Measurements from ENCODE around the gene CEACAM6.
"Not testable (repeated sequence)": the region's sequence is repeated elsewhere in the genome, so short reads cannot be mapped to it uniquely, and the experiment has no call there.

Gene CEACAM6

GRCh38 chr19:41750248-41751134, 4.8 kb upstream of the CEACAM6 start:
- not testable (repeated sequence) for H3K9ac ChIP-seq (ENCODE audit: low read length); H3K36me3 ChIP-seq (ENCODE audit: control insufficient read depth, low read depth, low read length); H3K4me1 ChIP-seq (ENCODE audit: control insufficient read depth, low read depth, low read length); H3K27ac ChIP-seq (ENCODE audit: low read length); H3K9me3 ChIP-seq (ENCODE audit: control insufficient read depth, low read depth, low read length); H3K4me3 ChIP-seq (ENCODE audit: low read length)
- peaks cover 32% of the 10 kb centered on the region for H3K27me3 ChIP-seq (ENCODE audit: control insufficient read depth, insufficient read depth, low read length)

GRCh38 chr19:41753159-41753558, 2.2 kb upstream of the CEACAM6 start:
- Histone ChIP-seq H3K4me3 (ENCODE audit: low read length) (no peak overlapping the region), H3K27me3 (ENCODE audit: control insufficient read depth, insufficient read depth, low read length) (peaks cover 8% of the 10 kb centered on the region), H3K9me3 (ENCODE audit: control insufficient read depth, low read depth, low read length) (no peaks in the 10 kb centered on the region), H3K27ac (ENCODE audit: low read length) (no peak overlapping the region), H3K36me3 (ENCODE audit: control insufficient read depth, low read depth, low read length) (no peaks in the 10 kb centered on the region), H3K4me1 (ENCODE audit: control insufficient read depth, low read depth, low read length) (no peaks in the 10 kb centered on the region), H3K9ac (ENCODE audit: low read length) (no peak overlapping the region)

- H3K27ac ChIP-seq (ENCODE audit: low read length): no peak overlapping the region
- H3K4me1 ChIP-seq (ENCODE audit: control insufficient read depth, low read depth, low read length): no peaks in the 10 kb centered on the region
- H3K9me3 ChIP-seq (ENCODE audit: control insufficient read depth, low read depth, low read length): no peaks in the 10 kb centered on the region
- H3K27me3 ChIP-seq (ENCODE audit: control insufficient read depth, insufficient read depth, low read length): no peaks in the 10 kb centered on the region
- H3K9ac ChIP-seq (ENCODE audit: low read length): no peak overlapping the region
- H3K4me3 ChIP-seq (ENCODE audit: low read length): no peak overlapping the region
- no peaks in the 10 kb centered on the region for H3K36me3 ChIP-seq (ENCODE audit: control insufficient read depth, low read depth, low read length)
These were observed 1.3 kb upstream of the CEACAM6 start for GRCh38 chr19:41753936-41754529.

- Histone ChIP-seq H3K9me3 (ENCODE audit: control insufficient read depth, low read depth, low read length) (no peaks in the 10 kb centered on the region), H3K9ac (ENCODE audit: low read length) (no peak overlapping the region), H3K27ac (ENCODE audit: low read length) (no peak overlapping the region), H3K4me1 (ENCODE audit: control insufficient read depth, low read depth, low read length) (no peaks in the 10 kb centered on the region), H3K4me3 (ENCODE audit: low read length) (no peak overlapping the region), H3K27me3 (ENCODE audit: control insufficient read depth, insufficient read depth, low read length) (no peaks in the 10 kb centered on the region), H3K36me3 (ENCODE audit: control insufficient read depth, low read depth, low read length) (no peaks in the 10 kb centered on the region)
These were observed 3.5 kb downstream of the CEACAM6 start for GRCh38 chr19:41758846-41759245.

- Histone ChIP-seq H3K27ac (ENCODE audit: low read length) (no peak overlapping the region), H3K9me3 (ENCODE audit: control insufficient read depth, low read depth, low read length) (no peaks in the 10 kb centered on the region), H3K4me1 (ENCODE audit: control insufficient read depth, low read depth, low read length) (no peaks in the 10 kb centered on the region), H3K27me3 (ENCODE audit: control insufficient read depth, insufficient read depth, low read length) (no peaks in the 10 kb centered on the region), H3K4me3 (ENCODE audit: low read length) (no peak overlapping the region), H3K36me3 (ENCODE audit: control insufficient read depth, low read depth, low read length) (no peaks in the 10 kb centered on the region), H3K9ac (ENCODE audit: low read length) (no peak overlapping the region)
These were observed 11.8 kb downstream of the CEACAM6 start for GRCh38 chr19:41767115-41767514.

- not testable (repeated sequence) for H3K27ac ChIP-seq (ENCODE audit: low read length); H3K4me3 ChIP-seq (ENCODE audit: low read length); H3K36me3 ChIP-seq (ENCODE audit: control insufficient read depth, low read depth, low read length); H3K27me3 ChIP-seq (ENCODE audit: control insufficient read depth, insufficient read depth, low read length); H3K9me3 ChIP-seq (ENCODE audit: control insufficient read depth, low read depth, low read length); H3K4me1 ChIP-seq (ENCODE audit: control insufficient read depth, low read depth, low read length); H3K9ac ChIP-seq (ENCODE audit: low read length)
These were observed 12.8 kb downstream of the CEACAM6 start for GRCh38 chr19:41768105-41768504.

- H3K36me3 ChIP-seq (ENCODE audit: control insufficient read depth, low read depth, low read length): no peaks in the 10 kb centered on the region
These were observed 14.3 kb downstream of the CEACAM6 start for GRCh38 chr19:41769608-41770007.

GRCh38 chr19:41771410-41771809, 16.1 kb downstream of the CEACAM6 start:
- H3K4me3 ChIP-seq (ENCODE audit: low read length): no peak overlapping the region
- no peaks in the 10 kb centered on the region for H3K36me3 ChIP-seq (ENCODE audit: control insufficient read depth, low read depth, low read length)
- no peaks in the 10 kb centered on the region for H3K4me1 ChIP-seq (ENCODE audit: control insufficient read depth, low read depth, low read length)
- H3K9me3 ChIP-seq (ENCODE audit: control insufficient read depth, low read depth, low read length): no peaks in the 10 kb centered on the region
- no peak overlapping the region for H3K9ac ChIP-seq (ENCODE audit: low read length)
- H3K27ac ChIP-seq (ENCODE audit: low read length): no peak overlapping the region
- no peaks in the 10 kb centered on the region for H3K27me3 ChIP-seq (ENCODE audit: control insufficient read depth, insufficient read depth, low read length)

More at GRCh38 chr19:41769608-41770007, 14.3 kb downstream of the CEACAM6 start:
- H3K4me1 ChIP-seq (ENCODE audit: control insufficient read depth, low read depth, low read length): no peaks in the 10 kb centered on the region
- H3K4me3 ChIP-seq (ENCODE audit: low read length): no peak overlapping the region
- H3K9ac ChIP-seq (ENCODE audit: low read length): no peak overlapping the region
- no peaks in the 10 kb centered on the region for H3K27me3 ChIP-seq (ENCODE audit: control insufficient read depth, insufficient read depth, low read length)
- H3K27ac ChIP-seq (ENCODE audit: low read length): no peak overlapping the region
- no peaks in the 10 kb centered on the region for H3K9me3 ChIP-seq (ENCODE audit: control insufficient read depth, low read depth, low read length)

GRCh38 chr19:41774515-41774980, 19.2 kb downstream of the CEACAM6 start:
- Histone ChIP-seq H3K27me3 (ENCODE audit: control insufficient read depth, insufficient read depth, low read length) (no peaks in the 10 kb centered on the region), H3K4me3 (ENCODE audit: low read length) (no peak overlapping the region), H3K9me3 (ENCODE audit: control insufficient read depth, low read depth, low read length) (no peaks in the 10 kb centered on the region), H3K4me1 (ENCODE audit: control insufficient read depth, low read depth, low read length) (peaks cover 6% of the 10 kb centered on the region), H3K9ac (ENCODE audit: low read length) (no peak overlapping the region), H3K27ac (ENCODE audit: low read length) (no peak overlapping the region), H3K36me3 (ENCODE audit: control insufficient read depth, low read depth, low read length) (no peaks in the 10 kb centered on the region)

- Histone ChIP-seq H3K9me3 (ENCODE audit: control insufficient read depth, low read depth, low read length) (no peaks in the 10 kb centered on the region), H3K36me3 (ENCODE audit: control insufficient read depth, low read depth, low read length) (no peaks in the 10 kb centered on the region), H3K27ac (ENCODE audit: low read length) (no peak overlapping the region), H3K27me3 (ENCODE audit: control insufficient read depth, insufficient read depth, low read length) (no peaks in the 10 kb centered on the region), H3K9ac (ENCODE audit: low read length) (no peak overlapping the region), H3K4me3 (ENCODE audit: low read length) (no peak overlapping the region), H3K4me1 (ENCODE audit: control insufficient read depth, low read depth, low read length) (peaks cover 6% of the 10 kb centered on the region)
These were observed 21.4 kb downstream of the CEACAM6 start for GRCh38 chr19:41776700-41777099.

- Histone ChIP-seq H3K4me3 (ENCODE audit: low read length) (no peak overlapping the region), H3K36me3 (ENCODE audit: control insufficient read depth, low read depth, low read length) (no peaks in the 10 kb centered on the region), H3K4me1 (ENCODE audit: control insufficient read depth, low read depth, low read length) (no peaks in the 10 kb centered on the region), H3K9ac (ENCODE audit: low read length) (no peak overlapping the region), H3K27me3 (ENCODE audit: control insufficient read depth, insufficient read depth, low read length) (peaks cover 29% of the 10 kb centered on the region), H3K27ac (ENCODE audit: low read length) (no peak overlapping the region), H3K9me3 (ENCODE audit: control insufficient read depth, low read depth, low read length) (no peaks in the 10 kb centered on the region)
These were observed 28.3 kb downstream of the CEACAM6 start for GRCh38 chr19:41783612-41784011.

GRCh38 chr19:41784312-41784711, 29.0 kb downstream of the CEACAM6 start:
- Histone ChIP-seq H3K4me1 (ENCODE audit: control insufficient read depth, low read depth, low read length) (no peaks in the 10 kb centered on the region), H3K36me3 (ENCODE audit: control insufficient read depth, low read depth, low read length) (no peaks in the 10 kb centered on the region), H3K4me3 (ENCODE audit: low read length) (no peak overlapping the region), H3K27me3 (ENCODE audit: control insufficient read depth, insufficient read depth, low read length) (peaks cover 29% of the 10 kb centered on the region), H3K27ac (ENCODE audit: low read length) (no peak overlapping the region), H3K9ac (ENCODE audit: low read length) (no peak overlapping the region), H3K9me3 (ENCODE audit: control insufficient read depth, low read depth, low read length) (no peaks in the 10 kb centered on the region)
